HepG2 (cell line): Measurements from ENCODE around the gene DNAAF8. TPM values are rescaled to one million over a fixed set of nuclear protein-coding genes. Genes with fewer than 3 reads are reported as not detected.

Experiments
- AGO2 ChIP-seq: fragments of 200-400 bp; formaldehyde crosslinking; optimal IDR thresholded peaks from 2 replicates; pipeline ENCODE3; 2017; ENCODE audit warnings: mild to moderate bottlenecking, low read depth, low read length, moderate library complexity
- AHR ChIP-seq: IDR thresholded peaks from 2 replicates; pipeline ENCODE4 v1.6.1; 2018; ENCODE audit warnings: missing genetic modification reagents, missing compliant biosample characterization
- PCBP1 ChIP-seq: fragments of 200-400 bp; formaldehyde crosslinking; IDR thresholded peaks from 2 replicates; pipeline ENCODE4 v1.6.1; 2017; ENCODE audit warnings: mild to moderate bottlenecking, low read depth, low read length, borderline replicate concordance
- RBFOX2 ChIP-seq: fragments of 200-400 bp; formaldehyde crosslinking; IDR thresholded peaks from 2 replicates; pipeline ENCODE4 v1.6.1; 2017; ENCODE audit warnings: low read depth, mild to moderate bottlenecking, low read length
- SRSF1 ChIP-seq: fragments of 200-400 bp; formaldehyde crosslinking; optimal IDR thresholded peaks from 2 replicates; pipeline ENCODE3; 2017; ENCODE audit warnings: mild to moderate bottlenecking, low read depth, low read length, moderate library complexity
- ZNF496 ChIP-seq: sonication (generic); formaldehyde crosslinking; IDR thresholded peaks from 2 replicates; pipeline ENCODE4 v1.8.1; 2023; ENCODE audit warnings: mild to moderate bottlenecking, moderate library complexity, missing genetic modification reagents; ENCODE audit not compliant: insufficient replicate concordance
- ZNF749 ChIP-seq: sonication (generic); formaldehyde crosslinking; IDR thresholded peaks from 2 replicates; pipeline ENCODE4 v1.8.0; 2022; ENCODE audit warnings: mild to moderate bottlenecking, missing genetic modification reagents, moderate library complexity, borderline replicate concordance
- polyA plus RNA-seq, 8 experiments: library from polyadenylated mRNA; depleted of rRNA in 3 of 8; stranded (reverse) in 7 of 8; unstranded in 1 of 8; fragments of >200 nt; fragmentation: Illumina TruSeq in 4 of 8; extraction: Trizol in 4 of 8; gene quantifications; 2 replicates each; pipeline versions ENCODE4 v1.2.1 to v1.2.3, GENCODE V29; 2011 to 2016; ENCODE audit warnings: low read depth in 4 of 8, missing spikeins in 1 of 8, mixed read lengths in 1 of 8; ENCODE audit not compliant: insufficient read depth in 1 of 8
- total RNA-seq, 5 experiments: library from RNA; depleted of rRNA; stranded (reverse); fragments of >200 nt; fragmentation: Illumina TruSeq; extraction: Trizol; gene quantifications; 2 replicates each; pipeline ENCODE4 v1.2.3, GENCODE V29; 2016; ENCODE audit warnings: low read depth in 1 of 5
- TF ChIP-seq, protein P1 (sequence below): sonication (generic); formaldehyde crosslinking; IDR thresholded peaks from 2 replicates; pipeline ENCODE4 v1.4.0; 2020; ENCODE audit warnings: mild to moderate bottlenecking, low read depth, missing genetic modification reagents
- TF ChIP-seq, protein P2 (sequence below): sonication (generic); formaldehyde crosslinking; IDR thresholded peaks from 2 replicates; pipeline ENCODE4 v1.4.0; 2020; ENCODE audit warnings: missing genetic modification reagents
- TF ChIP-seq, protein P3 (sequence below): sonication (generic); formaldehyde crosslinking; IDR thresholded peaks from 2 replicates; pipeline ENCODE4 v1.5.0; 2020; ENCODE audit warnings: mild to moderate bottlenecking, missing genetic modification reagents, moderate library complexity

DNAAF8 gene
- total and polyA plus RNA-seq, 2 of the 13 experiments (the other 11 are each of a cell fraction or from before 2014, with no cell fraction given): 0.44 TPM; not detected in 1

DNA sequence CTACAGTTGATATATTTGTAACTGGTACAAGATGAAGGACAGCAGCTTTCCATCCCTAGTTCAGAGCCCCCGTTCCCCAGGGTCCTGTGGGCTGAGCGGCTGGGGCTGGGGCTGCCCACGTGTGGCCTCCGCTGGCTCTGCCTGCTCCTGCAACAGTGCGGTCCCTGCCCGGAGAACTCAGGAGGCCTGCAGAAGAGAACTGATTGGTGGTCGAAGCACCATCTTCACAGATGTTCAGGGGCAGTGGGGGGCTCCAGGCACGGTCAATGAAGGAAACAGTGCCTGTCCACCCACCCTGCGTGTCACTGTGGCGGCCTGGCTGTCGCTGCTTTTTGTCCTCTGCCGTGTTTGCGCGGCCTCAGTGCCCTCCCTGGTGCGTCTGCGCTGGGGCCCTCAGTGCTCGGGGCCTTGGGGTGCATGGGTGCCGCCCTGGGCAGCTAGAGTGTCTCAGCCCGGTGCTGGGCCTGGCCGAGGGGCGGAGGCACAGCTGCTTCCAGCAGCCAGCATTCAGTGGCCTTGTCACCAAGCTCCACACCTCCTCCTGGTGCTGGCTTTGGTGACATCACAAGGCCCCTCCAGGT lies 45.2 kb upstream of the DNAAF8 start (continued):
- TF ChIP-seq, protein P1, sequence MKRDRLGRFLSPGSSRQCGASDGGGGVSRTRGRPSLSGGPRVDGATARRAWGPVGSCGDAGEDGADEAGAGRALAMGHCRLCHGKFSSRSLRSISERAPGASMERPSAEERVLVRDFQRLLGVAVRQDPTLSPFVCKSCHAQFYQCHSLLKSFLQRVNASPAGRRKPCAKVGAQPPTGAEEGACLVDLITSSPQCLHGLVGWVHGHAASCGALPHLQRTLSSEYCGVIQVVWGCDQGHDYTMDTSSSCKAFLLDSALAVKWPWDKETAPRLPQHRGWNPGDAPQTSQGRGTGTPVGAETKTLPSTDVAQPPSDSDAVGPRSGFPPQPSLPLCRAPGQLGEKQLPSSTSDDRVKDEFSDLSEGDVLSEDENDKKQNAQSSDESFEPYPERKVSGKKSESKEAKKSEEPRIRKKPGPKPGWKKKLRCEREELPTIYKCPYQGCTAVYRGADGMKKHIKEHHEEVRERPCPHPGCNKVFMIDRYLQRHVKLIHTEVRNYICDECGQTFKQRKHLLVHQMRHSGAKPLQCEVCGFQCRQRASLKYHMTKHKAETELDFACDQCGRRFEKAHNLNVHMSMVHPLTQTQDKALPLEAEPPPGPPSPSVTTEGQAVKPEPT (CRISPR knock-in tag): no peak
- TF ChIP-seq, protein P2, sequence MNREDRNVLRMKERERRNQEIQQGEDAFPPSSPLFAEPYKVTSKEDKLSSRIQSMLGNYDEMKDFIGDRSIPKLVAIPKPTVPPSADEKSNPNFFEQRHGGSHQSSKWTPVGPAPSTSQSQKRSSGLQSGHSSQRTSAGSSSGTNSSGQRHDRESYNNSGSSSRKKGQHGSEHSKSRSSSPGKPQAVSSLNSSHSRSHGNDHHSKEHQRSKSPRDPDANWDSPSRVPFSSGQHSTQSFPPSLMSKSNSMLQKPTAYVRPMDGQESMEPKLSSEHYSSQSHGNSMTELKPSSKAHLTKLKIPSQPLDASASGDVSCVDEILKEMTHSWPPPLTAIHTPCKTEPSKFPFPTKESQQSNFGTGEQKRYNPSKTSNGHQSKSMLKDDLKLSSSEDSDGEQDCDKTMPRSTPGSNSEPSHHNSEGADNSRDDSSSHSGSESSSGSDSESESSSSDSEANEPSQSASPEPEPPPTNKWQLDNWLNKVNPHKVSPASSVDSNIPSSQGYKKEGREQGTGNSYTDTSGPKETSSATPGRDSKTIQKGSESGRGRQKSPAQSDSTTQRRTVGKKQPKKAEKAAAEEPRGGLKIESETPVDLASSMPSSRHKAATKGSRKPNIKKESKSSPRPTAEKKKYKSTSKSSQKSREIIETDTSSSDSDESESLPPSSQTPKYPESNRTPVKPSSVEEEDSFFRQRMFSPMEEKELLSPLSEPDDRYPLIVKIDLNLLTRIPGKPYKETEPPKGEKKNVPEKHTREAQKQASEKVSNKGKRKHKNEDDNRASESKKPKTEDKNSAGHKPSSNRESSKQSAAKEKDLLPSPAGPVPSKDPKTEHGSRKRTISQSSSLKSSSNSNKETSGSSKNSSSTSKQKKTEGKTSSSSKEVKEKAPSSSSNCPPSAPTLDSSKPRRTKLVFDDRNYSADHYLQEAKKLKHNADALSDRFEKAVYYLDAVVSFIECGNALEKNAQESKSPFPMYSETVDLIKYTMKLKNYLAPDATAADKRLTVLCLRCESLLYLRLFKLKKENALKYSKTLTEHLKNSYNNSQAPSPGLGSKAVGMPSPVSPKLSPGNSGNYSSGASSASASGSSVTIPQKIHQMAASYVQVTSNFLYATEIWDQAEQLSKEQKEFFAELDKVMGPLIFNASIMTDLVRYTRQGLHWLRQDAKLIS (CRISPR knock-in tag): no peak
- TF ChIP-seq PCBP1: no peak
- TF ChIP-seq RBFOX2: no peak
- TF ChIP-seq ZNF496 (CRISPR knock-in tag): no peak
- TF ChIP-seq, protein P3, sequence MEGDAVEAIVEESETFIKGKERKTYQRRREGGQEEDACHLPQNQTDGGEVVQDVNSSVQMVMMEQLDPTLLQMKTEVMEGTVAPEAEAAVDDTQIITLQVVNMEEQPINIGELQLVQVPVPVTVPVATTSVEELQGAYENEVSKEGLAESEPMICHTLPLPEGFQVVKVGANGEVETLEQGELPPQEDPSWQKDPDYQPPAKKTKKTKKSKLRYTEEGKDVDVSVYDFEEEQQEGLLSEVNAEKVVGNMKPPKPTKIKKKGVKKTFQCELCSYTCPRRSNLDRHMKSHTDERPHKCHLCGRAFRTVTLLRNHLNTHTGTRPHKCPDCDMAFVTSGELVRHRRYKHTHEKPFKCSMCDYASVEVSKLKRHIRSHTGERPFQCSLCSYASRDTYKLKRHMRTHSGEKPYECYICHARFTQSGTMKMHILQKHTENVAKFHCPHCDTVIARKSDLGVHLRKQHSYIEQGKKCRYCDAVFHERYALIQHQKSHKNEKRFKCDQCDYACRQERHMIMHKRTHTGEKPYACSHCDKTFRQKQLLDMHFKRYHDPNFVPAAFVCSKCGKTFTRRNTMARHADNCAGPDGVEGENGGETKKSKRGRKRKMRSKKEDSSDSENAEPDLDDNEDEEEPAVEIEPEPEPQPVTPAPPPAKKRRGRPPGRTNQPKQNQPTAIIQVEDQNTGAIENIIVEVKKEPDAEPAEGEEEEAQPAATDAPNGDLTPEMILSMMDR (CRISPR knock-in tag): peak; percentile 23
- no peak for TF ChIP-seq SRSF1
- TF ChIP-seq ZNF749: no peak
- peak; percentile 63 for TF ChIP-seq AGO2
- no peak for TF ChIP-seq AHR (CRISPR knock-in tag)
